Right atrium auricular region (tissue), 2 donors: Measurements from ENCODE around the gene GSK3B. TPM values are rescaled to one million over a fixed set of nuclear protein-coding genes. Genes with fewer than 3 reads are reported as not detected.

ENCODE experiments used
- DNase-seq: peaks from one replicate; pipeline ENCODE4 v3.0.0-alpha.2; 2019; ENCODE audit warnings: low spot score
- H3K27ac ChIP-seq, 2 donors: fragments of 200-600 bp; sonication (generic); 1 replicate in 1 of 2; 2 replicates in 1 of 2; pipeline ENCODE4 v1.5.1; 2016 to 2019
- H3K27me3 ChIP-seq, 2 donors: fragments of 200-600 bp; sonication (generic); one replicate each; pipeline versions ENCODE4 v1.5.1 to v1.6.0; 2017 to 2019
- H3K36me3 ChIP-seq: fragments of 200-600 bp; sonication (generic); one replicate; pipeline ENCODE4 v1.5.1; 2016
- H3K4me1 ChIP-seq, 2 donors: fragments of 200-600 bp; sonication (generic); one replicate each; pipeline versions ENCODE4 v1.5.1 to v1.6.0; 2017 to 2019
- H3K4me3 ChIP-seq, 2 donors: fragments of 200-600 bp; sonication (generic); 1 replicate in 1 of 2; 2 replicates in 1 of 2; pipeline ENCODE4 v1.5.1; 2017 to 2019; ENCODE audit warnings: mild to moderate bottlenecking in 1 of 2, moderate library complexity in 1 of 2
- H3K9me3 ChIP-seq, 2 donors: fragments of 200-600 bp; sonication (generic); one replicate each; pipeline ENCODE4 v1.5.1; 2019
- total RNA-seq, 2 donors: library from RNA; depleted of rRNA; stranded (reverse); fragments of >200 nt; gene quantifications; one replicate each; pipeline ENCODE4 v1.1.0, GENCODE V29; 2016
- TF ChIP-seq, protein P1 (sequence below), 2 donors: fragments of 200-600 bp; sonication (generic); IDR thresholded peaks; one replicate each; pipeline ENCODE4 v1.5.1; 2019; ENCODE audit warnings: antibody characterized with exemption in 2 of 2

The GSK3B gene
- total RNA-seq, 2 donors from 2014 or later = 31.3 to 42.0 TPM

DNA sequence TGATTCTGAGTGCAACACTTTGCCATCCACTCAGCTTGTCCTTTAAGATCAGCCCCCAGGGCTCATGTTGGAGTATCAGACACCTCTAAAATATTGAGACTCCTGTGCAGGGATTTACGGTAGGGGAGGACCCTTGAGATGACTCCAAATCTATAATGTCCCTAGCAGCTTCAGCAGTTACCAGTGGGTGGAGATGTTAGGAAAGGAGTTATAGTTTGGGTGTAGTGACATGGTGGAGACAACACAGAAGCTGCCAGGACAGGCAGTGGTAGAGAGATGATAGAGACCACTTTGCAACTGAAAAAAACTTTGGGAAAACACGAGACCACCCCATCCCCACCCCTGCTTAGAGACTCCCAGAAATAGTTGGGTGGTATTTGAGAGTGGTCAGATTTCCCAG is 43.3 kb upstream of the GSK3B start:
- Histone ChIP-seq H3K27me3 (no peaks in the 10 kb centered on the region), H3K36me3 (no peaks in the 10 kb centered on the region), H3K9me3 (no peaks in the 10 kb centered on the region), H3K27ac (no peak overlapping the region), H3K4me1 (no peaks in the 10 kb centered on the region), H3K4me3 (no peak overlapping the region)
- TF ChIP-seq, protein P1, sequence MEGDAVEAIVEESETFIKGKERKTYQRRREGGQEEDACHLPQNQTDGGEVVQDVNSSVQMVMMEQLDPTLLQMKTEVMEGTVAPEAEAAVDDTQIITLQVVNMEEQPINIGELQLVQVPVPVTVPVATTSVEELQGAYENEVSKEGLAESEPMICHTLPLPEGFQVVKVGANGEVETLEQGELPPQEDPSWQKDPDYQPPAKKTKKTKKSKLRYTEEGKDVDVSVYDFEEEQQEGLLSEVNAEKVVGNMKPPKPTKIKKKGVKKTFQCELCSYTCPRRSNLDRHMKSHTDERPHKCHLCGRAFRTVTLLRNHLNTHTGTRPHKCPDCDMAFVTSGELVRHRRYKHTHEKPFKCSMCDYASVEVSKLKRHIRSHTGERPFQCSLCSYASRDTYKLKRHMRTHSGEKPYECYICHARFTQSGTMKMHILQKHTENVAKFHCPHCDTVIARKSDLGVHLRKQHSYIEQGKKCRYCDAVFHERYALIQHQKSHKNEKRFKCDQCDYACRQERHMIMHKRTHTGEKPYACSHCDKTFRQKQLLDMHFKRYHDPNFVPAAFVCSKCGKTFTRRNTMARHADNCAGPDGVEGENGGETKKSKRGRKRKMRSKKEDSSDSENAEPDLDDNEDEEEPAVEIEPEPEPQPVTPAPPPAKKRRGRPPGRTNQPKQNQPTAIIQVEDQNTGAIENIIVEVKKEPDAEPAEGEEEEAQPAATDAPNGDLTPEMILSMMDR (IDR thresholded peaks at IDR 0.05) = no peak
- no peak for DNase-seq

DNA sequence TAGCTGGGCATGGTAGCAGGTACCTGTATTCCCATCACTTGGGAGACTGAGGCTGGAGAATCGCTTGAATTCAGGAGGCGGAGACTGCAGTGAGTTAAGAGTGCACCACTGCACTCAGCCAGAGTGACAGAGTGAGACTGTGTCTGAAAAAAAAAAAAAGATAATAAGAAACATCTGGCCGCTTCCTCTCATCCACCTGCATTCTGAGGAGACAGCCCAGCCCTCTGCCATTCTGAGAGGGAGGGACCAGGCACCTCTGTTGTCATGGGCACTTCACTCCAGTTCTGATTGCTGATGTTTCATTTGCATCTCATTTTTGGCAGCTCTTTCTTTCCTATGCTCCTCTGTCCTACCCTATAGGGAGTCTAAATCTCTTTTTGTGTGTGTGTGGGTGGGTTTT is 36.4 kb upstream of the GSK3B start:
- no peak for DNase-seq
- TF ChIP-seq, protein P1 (IDR thresholded peaks at IDR 0.05) = no peak
- Histone ChIP-seq H3K27me3 (no peaks in the 10 kb centered on the region), H3K36me3 (no peaks in the 10 kb centered on the region), H3K4me3 (no peak overlapping the region), H3K27ac (no peak overlapping the region), H3K9me3 (no peaks in the 10 kb centered on the region), H3K4me1 (no peaks in the 10 kb centered on the region)

DNA sequence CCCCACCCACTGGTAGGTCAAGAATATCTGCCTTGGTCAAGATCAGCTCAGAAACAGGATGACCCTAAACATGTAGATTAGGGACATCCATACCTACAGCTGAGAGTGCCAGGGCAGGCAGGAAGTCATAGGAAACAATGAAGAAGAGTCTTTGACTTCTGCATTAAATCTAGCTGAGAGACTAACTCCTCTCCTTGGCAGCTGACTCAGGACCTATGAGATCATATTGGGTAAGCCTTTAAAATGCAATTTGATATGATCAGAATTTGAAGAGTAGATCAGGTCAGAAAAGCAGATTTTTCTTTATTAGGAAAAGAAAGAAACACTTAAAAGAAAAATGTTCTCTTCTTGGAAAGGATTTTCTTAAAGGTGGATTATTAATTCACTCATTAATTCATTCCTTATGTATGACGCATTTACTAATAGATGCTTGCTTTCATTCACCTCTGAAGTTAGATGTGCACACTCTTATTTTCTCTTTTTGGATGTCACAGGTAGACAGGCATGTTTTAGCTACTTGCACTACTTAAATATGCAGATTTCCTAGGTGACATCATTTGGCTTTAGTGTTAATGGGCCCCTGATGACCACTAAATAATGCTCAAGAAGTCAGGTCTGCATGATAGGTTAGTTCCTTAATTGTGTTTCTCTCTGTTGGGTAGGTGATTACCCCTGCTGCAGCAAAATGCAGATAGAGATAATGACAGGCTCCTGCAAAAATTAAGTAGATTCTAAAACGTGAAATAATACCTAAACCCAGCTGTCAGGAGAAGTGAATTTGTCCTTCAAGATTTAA is 35.7 kb upstream of the GSK3B start:
- H3K4me3 ChIP-seq = no peak overlapping the region
- no peaks in the 10 kb centered on the region for H3K4me1 ChIP-seq
- no peaks in the 10 kb centered on the region for H3K36me3 ChIP-seq
- H3K27me3 ChIP-seq = no peaks in the 10 kb centered on the region
- no peak overlapping the region for H3K27ac ChIP-seq
- no peak for DNase-seq
- H3K9me3 ChIP-seq = no peaks in the 10 kb centered on the region
- TF ChIP-seq, protein P1 (IDR thresholded peaks at IDR 0.05) = no peak

DNA sequence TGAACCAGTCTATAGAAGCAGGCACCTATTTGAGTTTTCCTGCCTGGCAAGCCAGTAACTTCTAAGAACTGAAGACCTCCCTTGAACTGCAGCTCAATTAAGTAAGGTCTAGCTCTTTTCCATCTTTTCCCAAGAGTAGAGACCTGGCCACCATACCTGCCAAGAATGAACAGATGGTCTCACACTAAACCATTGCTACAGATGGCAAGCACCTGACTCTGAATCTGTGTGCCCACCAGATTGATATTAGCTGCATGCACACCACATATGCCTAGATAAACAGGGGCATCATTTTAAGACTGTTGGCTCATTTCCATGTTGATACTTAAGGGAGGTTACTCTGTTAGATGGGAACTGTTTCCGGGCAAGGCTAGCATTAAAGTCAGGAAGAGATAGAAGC is 34.8 kb upstream of the GSK3B start:
- Histone ChIP-seq H3K27me3 (no peaks in the 10 kb centered on the region), H3K9me3 (no peaks in the 10 kb centered on the region), H3K4me3 (no peak overlapping the region), H3K36me3 (no peaks in the 10 kb centered on the region), H3K4me1 (no peaks in the 10 kb centered on the region), H3K27ac (no peak overlapping the region)
- TF ChIP-seq, protein P1 (IDR thresholded peaks at IDR 0.05) = no peak
- DNase-seq = no peak

DNA sequence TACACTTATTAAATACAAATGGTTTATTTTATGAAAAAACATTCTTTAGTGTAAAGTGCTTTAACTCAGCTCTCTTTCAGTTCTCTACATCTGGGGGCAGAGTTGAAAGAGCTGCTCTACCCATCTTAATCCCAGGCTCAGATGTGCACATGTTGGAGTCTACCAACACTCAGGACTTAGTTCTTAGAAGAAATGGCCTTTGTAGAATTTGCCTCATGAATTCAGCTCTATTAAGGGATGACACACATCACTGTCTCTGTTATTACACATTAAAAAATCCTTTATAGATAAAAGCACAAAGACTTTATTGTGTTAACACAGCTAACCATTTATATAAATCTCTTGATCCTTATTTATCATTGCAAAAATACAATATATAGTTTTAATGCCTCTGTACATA is 31.7 kb upstream of the GSK3B start:
- Histone ChIP-seq H3K36me3 (no peaks in the 10 kb centered on the region), H3K9me3 (no peaks in the 10 kb centered on the region), H3K4me3 (no peak overlapping the region), H3K27me3 (no peaks in the 10 kb centered on the region), H3K27ac (no peak overlapping the region), H3K4me1 (no peaks in the 10 kb centered on the region)
- TF ChIP-seq, protein P1 (IDR thresholded peaks at IDR 0.05) = no peak
- DNase-seq = no peak
